Activated T-helper 1 cell treated with anti-CD3 and anti-CD28 coated beads, Interleukin-12 subunit alpha, Interleukin-12 subunit beta, Interleukin-2, Interleukin-4 antibody, amounts not matched to agents 30 ng/mL and 10 ng/mL and 1 ng/mL, durations not matched to agents 14 hours and 24 hours and 36 hours (primary cell): ENCODE measurements around the gene GPX3. TPM values are rescaled to one million over a fixed set of nuclear protein-coding genes. Genes with fewer than 3 reads are reported as not detected.

ENCODE experiments used
- DNase-seq: peaks from one replicate; pipeline ENCODE4 v3.0.0; 2021; ENCODE audit warnings: low spot score
- H3K27ac Mint-ChIP-seq: one replicate; pipeline ENCODE4 v1.8.0; 2021; ENCODE audit warnings: mild to moderate bottlenecking, mixed read lengths
- H3K27me3 Mint-ChIP-seq: one replicate; pipeline ENCODE4 v1.8.0; 2022; ENCODE audit warnings: mild to moderate bottlenecking, moderate library complexity, mixed read lengths; ENCODE audit not compliant: insufficient read depth
- H3K36me3 Mint-ChIP-seq: one replicate; pipeline ENCODE4 v1.8.0; 2021; ENCODE audit warnings: low read depth, mixed read lengths
- H3K4me1 Mint-ChIP-seq: one replicate; pipeline ENCODE4 v1.8.0; 2021; ENCODE audit warnings: low read depth, mixed read lengths
- H3K4me3 Mint-ChIP-seq: one replicate; pipeline ENCODE4 v1.8.0; 2021; ENCODE audit warnings: mild to moderate bottlenecking, moderate library complexity, mixed read lengths
- H3K9me3 Mint-ChIP-seq: one replicate; pipeline ENCODE4 v1.8.0; 2021; ENCODE audit warnings: mixed read lengths
- intact Hi-C: fragments of 100-400 bp; cut with micrococcal nuclease; formaldehyde crosslinking; loops from one replicate; pipeline ENCODE4 v1.15.1; 2024
- total RNA-seq: library from RNA; stranded (reverse); gene quantifications from 2 replicates; pipeline ENCODE4 v1.2.3, GENCODE V29; 2022

GPX3 gene
- not detected in 2 replicates for total RNA-seq

GRCh38 chr5:151020304-151021110 is at the start of gene GPX3:
GPX3 (plus strand) TSS chr5:151020591; CDS start chr5:151020655, 64 bp downstream.
- H3K27ac Mint-ChIP-seq = no peak within 1 kb of the TSS
- no peak within 1 kb of the TSS for H3K4me3 Mint-ChIP-seq
- intact Hi-C loops = no loop called here
- H3K9me3 Mint-ChIP-seq = no peaks in the 10 kb centered on the region
- DNase-seq = no peak
- H3K4me1 Mint-ChIP-seq = peaks cover 22% of the 10 kb centered on the region
- H3K27me3 Mint-ChIP-seq = peaks cover 15% of the 10 kb centered on the region
- peaks cover 34% of the 10 kb centered on the region for H3K36me3 Mint-ChIP-seq

- no peaks in the 10 kb centered on the region for H3K27me3 Mint-ChIP-seq
- H3K9me3 Mint-ChIP-seq = peaks cover 18% of the 10 kb centered on the region
- no peak overlapping the region for H3K4me3 Mint-ChIP-seq
Measured at GRCh38 chr5:150978590-150978989, 41.8 kb upstream of the GPX3 start.

GRCh38 chr5:150987746-150988145 is 32.6 kb upstream of the GPX3 start:
- Mint-ChIP-seq H3K27ac (no peak overlapping the region), H3K36me3 (no peaks in the 10 kb centered on the region), H3K27me3 (no peaks in the 10 kb centered on the region), H3K4me3 (no peak overlapping the region), H3K9me3 (peaks cover 9% of the 10 kb centered on the region), H3K4me1 (no peaks in the 10 kb centered on the region)
- no peak for DNase-seq
- intact Hi-C loops = no loop called here

More at GRCh38 chr5:150978590-150978989, 41.8 kb upstream of the GPX3 start:
- no peak for DNase-seq
- no peaks in the 10 kb centered on the region for H3K4me1 Mint-ChIP-seq
- H3K36me3 Mint-ChIP-seq = no peaks in the 10 kb centered on the region
- intact Hi-C loops = no loop called here
- H3K27ac Mint-ChIP-seq = no peak overlapping the region

- Mint-ChIP-seq H3K27ac (no peak overlapping the region), H3K4me1 (no peaks in the 10 kb centered on the region), H3K36me3 (no peaks in the 10 kb centered on the region), H3K4me3 (no peak overlapping the region), H3K27me3 (no peaks in the 10 kb centered on the region), H3K9me3 (peaks cover 13% of the 10 kb centered on the region)
- no peak for DNase-seq
- intact Hi-C loops = no loop called here
Measured at GRCh38 chr5:150989695-150990094, 30.7 kb upstream of the GPX3 start.

GRCh38 chr5:150992705-150993104 is 27.7 kb upstream of the GPX3 start:
- intact Hi-C loops = no loop called here
- Mint-ChIP-seq H3K4me3 (no peak overlapping the region), H3K9me3 (peaks cover 22% of the 10 kb centered on the region), H3K27me3 (peaks cover 4% of the 10 kb centered on the region), H3K27ac (no peak overlapping the region), H3K4me1 (no peaks in the 10 kb centered on the region), H3K36me3 (no peaks in the 10 kb centered on the region)
- DNase-seq = no peak

- Mint-ChIP-seq H3K9me3 (peaks cover 22% of the 10 kb centered on the region), H3K4me1 (no peaks in the 10 kb centered on the region), H3K27me3 (peaks cover 4% of the 10 kb centered on the region), H3K4me3 (no peak overlapping the region), H3K27ac (no peak overlapping the region), H3K36me3 (no peaks in the 10 kb centered on the region)
- DNase-seq = no peak
- intact Hi-C loops = no loop called here
Measured at GRCh38 chr5:150993422-150993821, 27.0 kb upstream of the GPX3 start.

GRCh38 chr5:150993826-150994412 is 26.5 kb upstream of the GPX3 start:
- no peak overlapping the region for H3K27ac Mint-ChIP-seq
- intact Hi-C loops = no loop called here
- no peaks in the 10 kb centered on the region for H3K4me1 Mint-ChIP-seq
- no peak overlapping the region for H3K4me3 Mint-ChIP-seq
- H3K27me3 Mint-ChIP-seq = peaks cover 4% of the 10 kb centered on the region
- peaks cover 22% of the 10 kb centered on the region for H3K9me3 Mint-ChIP-seq
- DNase-seq = no peak
- no peaks in the 10 kb centered on the region for H3K36me3 Mint-ChIP-seq

GRCh38 chr5:150999704-151000442 is 20.5 kb upstream of the GPX3 start:
- H3K4me1 Mint-ChIP-seq = no peaks in the 10 kb centered on the region
- H3K9me3 Mint-ChIP-seq = peaks cover 9% of the 10 kb centered on the region
- no peaks in the 10 kb centered on the region for H3K36me3 Mint-ChIP-seq
- H3K27ac Mint-ChIP-seq = no peak overlapping the region
- DNase-seq = no peak
- H3K27me3 Mint-ChIP-seq = peaks cover 4% of the 10 kb centered on the region
- intact Hi-C loops = no loop called here
- H3K4me3 Mint-ChIP-seq = no peak overlapping the region

- no peaks in the 10 kb centered on the region for H3K36me3 Mint-ChIP-seq
- DNase-seq = no peak
- intact Hi-C loops = no loop called here
- H3K4me1 Mint-ChIP-seq = no peaks in the 10 kb centered on the region
- H3K27me3 Mint-ChIP-seq = no peaks in the 10 kb centered on the region
- H3K27ac Mint-ChIP-seq = no peak overlapping the region
- peaks cover 4% of the 10 kb centered on the region for H3K9me3 Mint-ChIP-seq
- no peak overlapping the region for H3K4me3 Mint-ChIP-seq
Measured at GRCh38 chr5:151001436-151001835, 19.0 kb upstream of the GPX3 start.

- intact Hi-C loops = no loop called here
- peaks cover 2% of the 10 kb centered on the region for H3K9me3 Mint-ChIP-seq
- H3K27ac Mint-ChIP-seq = no peak overlapping the region
- H3K4me3 Mint-ChIP-seq = no peak overlapping the region
- DNase-seq = no peak
- H3K4me1 Mint-ChIP-seq = no peaks in the 10 kb centered on the region
- H3K27me3 Mint-ChIP-seq = no peaks in the 10 kb centered on the region
- H3K36me3 Mint-ChIP-seq = no peaks in the 10 kb centered on the region
Measured at GRCh38 chr5:151002250-151002649, 18.1 kb upstream of the GPX3 start.

GRCh38 chr5:151002681-151003502 is 17.5 kb upstream of the GPX3 start:
- Mint-ChIP-seq H3K36me3 (no peaks in the 10 kb centered on the region), H3K4me3 (no peak overlapping the region), H3K27me3 (peaks cover 1% of the 10 kb centered on the region), H3K4me1 (no peaks in the 10 kb centered on the region), H3K9me3 (no peaks in the 10 kb centered on the region), H3K27ac (no peak overlapping the region)
- intact Hi-C loops = no loop called here
- no peak for DNase-seq

GRCh38 chr5:151003503-151003860 is 16.9 kb upstream of the GPX3 start:
- intact Hi-C loops = no loop called here
- Mint-ChIP-seq H3K27me3 (peaks cover 1% of the 10 kb centered on the region), H3K27ac (no peak overlapping the region), H3K36me3 (no peaks in the 10 kb centered on the region), H3K4me1 (no peaks in the 10 kb centered on the region), H3K4me3 (no peak overlapping the region), H3K9me3 (no peaks in the 10 kb centered on the region)
- DNase-seq = no peak
